ENCODE data around the gene HCFC1.
"Not testable (repeated sequence)": the region's sequence is repeated elsewhere in the genome, so short reads cannot be mapped to it uniquely, and the experiment has no call there.

HCFC1 gene

GRCh38 chrX:154006947-154007346, 35.3 kb upstream of the HCFC1 start:
- no peak for TF ChIP-seq CTCF (IDR thresholded peaks at IDR 0.05; ENCODE audit: low read depth, low read length, missing control alignments)
- no peak overlapping the region for H3K4me3 ChIP-seq (replicated peaks; ENCODE audit: low read depth, low read length)
- no peak for DNase-seq (ENCODE audit: extremely low read depth, low read depth)

GRCh38 chrX:154004315-154004714, 32.7 kb upstream of the HCFC1 start:
- no peak overlapping the region for H3K4me3 ChIP-seq (replicated peaks; ENCODE audit: low read depth, low read length)
- no peak for DNase-seq (ENCODE audit: extremely low read depth, low read depth)
- TF ChIP-seq CTCF (IDR thresholded peaks at IDR 0.05; ENCODE audit: low read depth, low read length, missing control alignments) = no peak

- DNase-seq (ENCODE audit: extremely low read depth, low read depth) = no peak
- no peak overlapping the region for H3K4me3 ChIP-seq (replicated peaks; ENCODE audit: low read depth, low read length)
- no peak for TF ChIP-seq CTCF (IDR thresholded peaks at IDR 0.05; ENCODE audit: low read depth, low read length, missing control alignments)
These were observed 30.6 kb upstream of the HCFC1 start for GRCh38 chrX:154002215-154002719.

GRCh38 chrX:154000051-154000450, 28.4 kb upstream of the HCFC1 start:
- DNase-seq (ENCODE audit: extremely low read depth, low read depth) = no peak
- H3K4me3 ChIP-seq (replicated peaks; ENCODE audit: low read depth, low read length) = no peak overlapping the region
- no peak for TF ChIP-seq CTCF (IDR thresholded peaks at IDR 0.05; ENCODE audit: low read depth, low read length, missing control alignments)

- TF ChIP-seq CTCF (IDR thresholded peaks at IDR 0.05; ENCODE audit: low read depth, low read length, missing control alignments) = no peak
- DNase-seq (ENCODE audit: extremely low read depth, low read depth) = no peak
- H3K4me3 ChIP-seq (replicated peaks; ENCODE audit: low read depth, low read length) = no peak overlapping the region
These were observed 27.9 kb upstream of the HCFC1 start for GRCh38 chrX:153999359-154000037.

GRCh38 chrX:153995504-153995903, 23.9 kb upstream of the HCFC1 start:
- no peak for DNase-seq (ENCODE audit: extremely low read depth, low read depth)
- no peak overlapping the region for H3K4me3 ChIP-seq (replicated peaks; ENCODE audit: low read depth, low read length)
- TF ChIP-seq CTCF (IDR thresholded peaks at IDR 0.05; ENCODE audit: low read depth, low read length, missing control alignments) = no peak

- not testable (repeated sequence) for DNase-seq (ENCODE audit: extremely low read depth, low read depth); H3K4me3 ChIP-seq (replicated peaks; ENCODE audit: low read depth, low read length)
These were observed 22.8 kb upstream of the HCFC1 start for GRCh38 chrX:153994398-153994797.
